Psoas muscle (tissue), 8 donors: ENCODE results near the gene AIMP1. TPM values are rescaled to one million over a fixed set of nuclear protein-coding genes. Genes with fewer than 3 reads are reported as not detected.

Source experiments
- ATAC-seq, 4 donors: fragments of 200-7000 bp; cut with Tn5 transposase; one replicate each; pipeline ENCODE4 v1.9.1; 2020; ENCODE audit warnings: moderate library complexity in 3 of 4, mild to moderate bottlenecking in 2 of 4
- DNase-seq, 2 donors: peaks; one replicate each; pipeline ENCODE4 v3.0.0-alpha.2; 2020
- H3K27ac ChIP-seq: fragments of 200-600 bp; one replicate; pipeline ENCODE4 v1.8.0; 2022
- H3K27me3 ChIP-seq, 3 donors: fragments of 200-600 bp in 1 of 3; one replicate each; pipeline versions ENCODE4 v1.6.1 to v1.8.0; 2013 to 2022; ENCODE audit warnings: low read length in 2 of 3, mild to moderate bottlenecking in 2 of 3, moderate library complexity in 1 of 3; ENCODE audit not compliant: insufficient read depth in 3 of 3
- H3K36me3 ChIP-seq, 2 donors: fragments of 200-600 bp in 1 of 2; one replicate each; pipeline versions ENCODE4 v1.6.1 to v1.8.0; 2013 to 2022; ENCODE audit warnings: low read depth in 1 of 2, mild to moderate bottlenecking in 1 of 2, moderate library complexity in 1 of 2; ENCODE audit not compliant: insufficient read depth in 1 of 2
- H3K4me1 ChIP-seq: fragments of 200-600 bp; one replicate; pipeline ENCODE4 v1.8.0; 2022
- H3K4me3 ChIP-seq: fragments of 200-600 bp; one replicate; pipeline ENCODE4 v1.8.0; 2022; ENCODE audit warnings: mild to moderate bottlenecking
- H3K9me3 ChIP-seq: fragments of 200-600 bp; one replicate; pipeline ENCODE4 v1.8.0; 2022
- WGBS, 3 donors: extraction: QIAGEN DNeasy Blood & Tissue Kit; methylation state at CpG; one replicate each; pipeline versions ENCODE4 v1.1.6 to v1.1.7; 2013; 5-methylcytosine and 5-hydroxymethylcytosine counted together
- intact Hi-C, 2 donors: fragments of 100-400 bp; cut with DNase I; formaldehyde crosslinking; loops; one replicate each; pipeline versions ENCODE4 v1.11.0 to v1.14.2; 2022
- polyA plus RNA-seq, 3 donors: library from polyadenylated mRNA; stranded (reverse); fragments of 200-250 nt; gene quantifications; one replicate each; pipeline ENCODE4 v1.2.3, GENCODE V29; 2013
- total RNA-seq, 4 donors: library from RNA; stranded (reverse); fragmentation: NEBNext Ultra II Directional in 2 of 4; extraction: Animal tissue kit (Norgen Biotek cat#: 25700) in 2 of 4; gene quantifications; one replicate each; pipeline versions ENCODE4 v1.2.1 to v1.2.4, GENCODE V29; 2021 to 2023
- TF ChIP-seq, protein P1 (sequence below): fragments of 200-600 bp; IDR thresholded peaks from one replicate; pipeline ENCODE4 v1.8.0; 2022; ENCODE audit warnings: antibody characterized with exemption
- donor health status: healthy with polysubstance abuse.
- donor health status: DM: no; HTN: no; CAD: no; lungs with moderate emphysema.
- donor health status: Bipolar disorder and iron deficiency.
- donor health status: healthy.
- donor health status: DM: yes; HTN: yes; CAD: no.
- donor health status: DM: no; HTN: no; CAD: no.
- donor health status: DM: no; HTN: no; CAD: no.
- donor health status: DM: yes; HTN: yes; CAD: no.

AIMP1 gene
- total and polyA plus RNA-seq, 7 donors, result 26.0 to 65.5 (median 36.0) TPM

DNA sequence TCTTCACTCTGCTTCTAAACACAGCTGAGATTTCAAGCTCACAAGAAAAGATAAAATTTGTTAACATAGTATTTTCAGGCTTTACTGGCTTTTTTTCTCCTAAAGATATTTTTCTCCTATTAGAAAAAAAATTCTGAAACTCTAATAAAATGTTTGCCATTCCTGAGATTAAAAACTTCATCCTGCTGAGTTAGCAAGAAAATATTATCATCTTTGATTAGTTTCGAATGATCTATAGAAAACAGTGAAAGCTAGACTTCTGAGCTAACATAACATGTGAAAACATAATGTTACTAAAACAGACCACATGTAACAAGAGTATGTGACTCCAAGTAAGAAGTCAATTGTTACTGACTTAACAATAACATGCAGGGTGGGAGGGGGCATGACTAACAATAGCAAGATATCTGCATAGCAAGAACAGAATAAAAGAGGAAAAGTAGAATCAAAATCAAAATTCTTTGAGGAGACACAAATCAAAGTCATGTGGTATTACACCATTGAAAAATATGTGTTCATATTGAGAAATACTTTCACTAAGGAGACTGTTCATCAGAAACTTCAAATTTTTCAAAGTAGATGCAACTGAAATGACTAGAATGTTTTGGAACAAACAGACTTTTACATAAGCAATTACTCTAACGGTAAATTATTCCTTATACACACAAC lies 14.8 kb upstream of the AIMP1 start:
- TF ChIP-seq, protein P1, sequence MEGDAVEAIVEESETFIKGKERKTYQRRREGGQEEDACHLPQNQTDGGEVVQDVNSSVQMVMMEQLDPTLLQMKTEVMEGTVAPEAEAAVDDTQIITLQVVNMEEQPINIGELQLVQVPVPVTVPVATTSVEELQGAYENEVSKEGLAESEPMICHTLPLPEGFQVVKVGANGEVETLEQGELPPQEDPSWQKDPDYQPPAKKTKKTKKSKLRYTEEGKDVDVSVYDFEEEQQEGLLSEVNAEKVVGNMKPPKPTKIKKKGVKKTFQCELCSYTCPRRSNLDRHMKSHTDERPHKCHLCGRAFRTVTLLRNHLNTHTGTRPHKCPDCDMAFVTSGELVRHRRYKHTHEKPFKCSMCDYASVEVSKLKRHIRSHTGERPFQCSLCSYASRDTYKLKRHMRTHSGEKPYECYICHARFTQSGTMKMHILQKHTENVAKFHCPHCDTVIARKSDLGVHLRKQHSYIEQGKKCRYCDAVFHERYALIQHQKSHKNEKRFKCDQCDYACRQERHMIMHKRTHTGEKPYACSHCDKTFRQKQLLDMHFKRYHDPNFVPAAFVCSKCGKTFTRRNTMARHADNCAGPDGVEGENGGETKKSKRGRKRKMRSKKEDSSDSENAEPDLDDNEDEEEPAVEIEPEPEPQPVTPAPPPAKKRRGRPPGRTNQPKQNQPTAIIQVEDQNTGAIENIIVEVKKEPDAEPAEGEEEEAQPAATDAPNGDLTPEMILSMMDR, result no peak
- no peak overlapping the region for H3K4me3 ChIP-seq
- WGBS, 3 donors, result 90 to 94% (median 92%) methylated on average over 2 of the region's 2 CpGs
- no peaks in the 10 kb centered on the region for H3K9me3 ChIP-seq
- DNase-seq (no peak), ATAC-seq (no peak)
- no peaks in the 10 kb centered on the region for H3K27me3 ChIP-seq
- intact Hi-C loops, result no loop called here
- no peak overlapping the region for H3K27ac ChIP-seq
- H3K4me1 ChIP-seq, result no peaks in the 10 kb centered on the region
- H3K36me3 ChIP-seq, result peaks cover 2 to 17% of the 10 kb centered on the region in 2 donors

DNA sequence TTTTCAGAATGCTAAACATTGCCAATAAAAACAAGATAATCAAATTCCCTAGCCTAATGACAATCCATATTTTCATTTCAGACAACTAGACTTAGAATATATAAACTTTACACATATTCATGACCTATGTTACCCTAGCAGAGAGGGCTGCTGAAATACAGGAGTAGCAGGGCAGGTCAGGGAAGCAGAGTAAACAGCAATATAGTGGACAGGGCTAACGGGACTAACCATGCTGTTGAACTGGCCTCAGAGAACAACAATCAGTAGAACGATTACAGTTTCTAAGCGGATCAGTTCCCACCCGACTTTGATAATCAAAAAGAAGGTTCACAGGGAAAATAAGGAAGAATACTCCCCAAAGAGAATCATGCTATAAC lies 14.3 kb upstream of the AIMP1 start:
- TF ChIP-seq, protein P1, result no peak
- Histone ChIP-seq H3K4me1 (no peaks in the 10 kb centered on the region), H3K9me3 (no peaks in the 10 kb centered on the region), H3K36me3 (peaks cover 0 to 22% of the 10 kb centered on the region in 2 donors), H3K27ac (no peak overlapping the region), H3K4me3 (no peak overlapping the region), H3K27me3 (no peaks in the 10 kb centered on the region)
- intact Hi-C loops, result no loop called here
- DNase-seq (no peak), ATAC-seq (no peak)
- 90 to 95% (median 93%) methylated on average over 4 of the region's 4 CpGs for whole genome bisulfite sequencing, 3 donors

GRCh38 chr4:106303548-106304281 lies 12.6 kb upstream of the AIMP1 start:
- no peak overlapping the region for H3K27ac ChIP-seq
- TF ChIP-seq, protein P1, result no peak
- WGBS, 3 donors, result 93 to 94% (median 93%) methylated on average over 3 of the region's 3 CpGs
- no peak for ATAC-seq
- H3K36me3 ChIP-seq, result peaks cover 0 to 37% of the 10 kb centered on the region in 2 donors
- no peaks in the 10 kb centered on the region for H3K9me3 ChIP-seq
- no peak overlapping the region for H3K4me3 ChIP-seq
- H3K27me3 ChIP-seq, result no peaks in the 10 kb centered on the region
- intact Hi-C loops, result no loop called here
- no peaks in the 10 kb centered on the region for H3K4me1 ChIP-seq
- DNase-seq, result no peak

GRCh38 chr4:106304632-106305031 lies 11.7 kb upstream of the AIMP1 start:
- no peak overlapping the region for H3K27ac ChIP-seq
- H3K4me3 ChIP-seq, result no peak overlapping the region
- H3K9me3 ChIP-seq, result no peaks in the 10 kb centered on the region
- TF ChIP-seq, protein P1, result no peak
- intact Hi-C loops, result no loop called here
- H3K36me3 ChIP-seq, result peaks cover 0 to 37% of the 10 kb centered on the region in 2 donors
- H3K4me1 ChIP-seq, result no peaks in the 10 kb centered on the region
- no peaks in the 10 kb centered on the region for H3K27me3 ChIP-seq
- no peak for DNase-seq
- ATAC-seq, result no peak
